Neural cell (in vitro differentiated cells): ENCODE results near the gene CACNA2D1. TPM values are rescaled to one million over a fixed set of nuclear protein-coding genes. Genes with fewer than 3 reads are reported as not detected.

ENCODE experiments used
- H2AFZ ChIP-seq: fragments of 200-600, 300-800 bp; sonication (generic), shearing (Covaris generic); 2 replicates; pipeline ENCODE4 v1.6.0; 2014; ENCODE audit warnings: low read depth, mild to moderate bottlenecking, antibody characterized with exemption, low read length, moderate library complexity
- H3F3A ChIP-seq: fragments of 200-600 bp; shearing (Covaris generic); 2 replicates; pipeline ENCODE4 v1.6.1; 2016; ENCODE audit warnings: mild to moderate bottlenecking, moderate library complexity, mixed read lengths, antibody characterized with exemption, low read length; ENCODE audit not compliant: insufficient read depth, poor library complexity, severe bottlenecking
- H3K27ac ChIP-seq: fragments of 200-600, 300-800 bp; sonication (generic), shearing (Covaris generic); 2 replicates; pipeline ENCODE4 v1.5.1; 2014; ENCODE audit warnings: mild to moderate bottlenecking, low read length, moderate library complexity
- H3K27me3 ChIP-seq: fragments of 300-800, 200-600 bp; sonication (generic), shearing (Covaris generic); 2 replicates; pipeline ENCODE4 v1.6.0; 2014; ENCODE audit warnings: mild to moderate bottlenecking, low read depth, low read length, moderate library complexity; ENCODE audit not compliant: insufficient read depth
- H3K36me3 ChIP-seq: fragments of 300-800, 200-600 bp; sonication (generic), shearing (Covaris generic); 2 replicates; pipeline ENCODE4 v1.5.1; 2014; ENCODE audit warnings: mild to moderate bottlenecking, antibody characterized with exemption, low read length, moderate library complexity; ENCODE audit not compliant: insufficient read depth
- H3K4me2 ChIP-seq: fragments of 300-800, 200-600 bp; sonication (generic), shearing (Covaris generic); 2 replicates; pipeline ENCODE4 v1.6.0; 2014; ENCODE audit warnings: mild to moderate bottlenecking, low read length
- H3K4me3 ChIP-seq: fragments of 300-800, 200-600 bp; sonication (generic), shearing (Covaris generic); 2 replicates; pipeline ENCODE4 v1.5.1; 2014; ENCODE audit warnings: mild to moderate bottlenecking, low read length, moderate library complexity
- H3K79me2 ChIP-seq: fragments of 200-600 bp; shearing (Covaris generic); replicated peaks from 2 replicates; pipeline ENCODE4 v1.6.0; 2014; ENCODE audit warnings: mild to moderate bottlenecking, low read length, moderate library complexity; ENCODE audit not compliant: insufficient read depth
- H3K9ac ChIP-seq: fragments of 300-800, 200-600 bp; sonication (generic), shearing (Covaris generic); 2 replicates; pipeline ENCODE4 v1.6.1; 2016; ENCODE audit warnings: mild to moderate bottlenecking, low read length, mixed read lengths
- H3K9me2 ChIP-seq: fragments of 200-600 bp; shearing (Covaris generic); 2 replicates; pipeline ENCODE4 v1.6.1; 2016; ENCODE audit warnings: mild to moderate bottlenecking, low read length, mixed read lengths; ENCODE audit not compliant: insufficient read depth
- H3K9me3 ChIP-seq: fragments of 200-600, 300-800 bp; sonication (generic), shearing (Covaris generic); 2 replicates; pipeline ENCODE4 v1.6.1; 2016; ENCODE audit warnings: mild to moderate bottlenecking, mixed run types, low read length, moderate library complexity, mixed read lengths
- H4K20me1 ChIP-seq: fragments of 200-600 bp; shearing (Covaris generic); 2 replicates; pipeline ENCODE4 v1.6.1; 2016; ENCODE audit warnings: mild to moderate bottlenecking, mixed run types; ENCODE audit not compliant: insufficient read depth
- CTCF ChIP-seq: fragments of 450-650 bp; IDR thresholded peaks from 2 replicates; pipeline ENCODE4 v1.5.1; 2014; ENCODE audit warnings: antibody characterized with exemption, mild to moderate bottlenecking, moderate library complexity; ENCODE audit not compliant: poor library complexity, severe bottlenecking
- EP300 ChIP-seq: fragments of 450-650 bp; conservative IDR thresholded peaks from 2 replicates; pipeline ENCODE4 v1.6.1; 2014; ENCODE audit warnings: antibody characterized with exemption, mild to moderate bottlenecking, moderate library complexity; ENCODE audit not compliant: poor library complexity, severe bottlenecking
- EZH2 ChIP-seq: fragments of 200-600, 300-800 bp; shearing (Covaris generic), sonication (generic); IDR thresholded peaks from 2 replicates; pipeline ENCODE4 v1.6.1; 2014; ENCODE audit warnings: antibody characterized with exemption, low read length, borderline replicate concordance, mild to moderate bottlenecking; ENCODE audit not compliant: insufficient read depth, poor library complexity, severe bottlenecking
- MXI1 ChIP-seq: fragments of 450-650 bp; conservative IDR thresholded peaks from 2 replicates; pipeline ENCODE4 v1.6.1; 2014; ENCODE audit warnings: antibody characterized with exemption, mild to moderate bottlenecking; ENCODE audit not compliant: poor library complexity, severe bottlenecking
- POLR2AphosphoS5 ChIP-seq: IDR thresholded peaks from 2 replicates; pipeline ENCODE4 v1.6.1; 2012
- RAD21 ChIP-seq: fragments of 450-650 bp; conservative IDR thresholded peaks from 2 replicates; pipeline ENCODE4 v1.6.1; 2014; ENCODE audit warnings: antibody characterized with exemption, mild to moderate bottlenecking, moderate library complexity
- SMC3 ChIP-seq: fragments of 450-650 bp; conservative IDR thresholded peaks from 2 replicates; pipeline ENCODE4 v1.6.1; 2014; ENCODE audit warnings: antibody characterized with exemption, mild to moderate bottlenecking, moderate library complexity; ENCODE audit not compliant: poor library complexity
- TAF1 ChIP-seq: IDR thresholded peaks from 2 replicates; pipeline ENCODE4 v1.6.1; 2012; ENCODE audit warnings: low read depth
- polyA plus RNA-seq: library from polyadenylated mRNA; depleted of rRNA; stranded (reverse); fragments of >200 nt; gene quantifications from 2 replicates; pipeline ENCODE4 v1.2.3, GENCODE V29; 2014
- TF ChIP-seq, protein P1 (sequence below): IDR thresholded peaks from 2 replicates; pipeline ENCODE4 v1.6.1; 2012; ENCODE audit warnings: borderline replicate concordance

Gene CACNA2D1
- polyA plus RNA-seq, 1 donor from 2014 or later = 7.0 TPM

- peaks cover 3% of the 10 kb centered on the region for H3K9me3 ChIP-seq
- H3K9me2 ChIP-seq = no peaks in the 10 kb centered on the region
Observed at GRCh38 chr7:82294382-82294784, 149.2 kb downstream of the CACNA2D1 start.

GRCh38 chr7:82293467-82293866 is 150.1 kb downstream of the CACNA2D1 start:
- H3K27ac ChIP-seq = no peak overlapping the region

More at GRCh38 chr7:82294382-82294784, 149.2 kb downstream of the CACNA2D1 start:
- Histone ChIP-seq H3K79me2 (no peaks in the 10 kb centered on the region), H3K4me2 (no peak overlapping the region), H3F3A (no peaks in the 10 kb centered on the region), H3K27ac (no peak overlapping the region), H3K9ac (no peak overlapping the region), H3K36me3 (no peaks in the 10 kb centered on the region), H2AFZ (no peak overlapping the region), H4K20me1 (no peaks in the 10 kb centered on the region), H3K4me3 (no peak overlapping the region), H3K27me3 (no peaks in the 10 kb centered on the region)
- no peak for TF ChIP-seq MXI1
- no peak for TF ChIP-seq POLR2AphosphoS5
- no peak for TF ChIP-seq TAF1
- TF ChIP-seq EZH2 = no peak
- no peak for TF ChIP-seq SMC3
- TF ChIP-seq, protein P1, sequence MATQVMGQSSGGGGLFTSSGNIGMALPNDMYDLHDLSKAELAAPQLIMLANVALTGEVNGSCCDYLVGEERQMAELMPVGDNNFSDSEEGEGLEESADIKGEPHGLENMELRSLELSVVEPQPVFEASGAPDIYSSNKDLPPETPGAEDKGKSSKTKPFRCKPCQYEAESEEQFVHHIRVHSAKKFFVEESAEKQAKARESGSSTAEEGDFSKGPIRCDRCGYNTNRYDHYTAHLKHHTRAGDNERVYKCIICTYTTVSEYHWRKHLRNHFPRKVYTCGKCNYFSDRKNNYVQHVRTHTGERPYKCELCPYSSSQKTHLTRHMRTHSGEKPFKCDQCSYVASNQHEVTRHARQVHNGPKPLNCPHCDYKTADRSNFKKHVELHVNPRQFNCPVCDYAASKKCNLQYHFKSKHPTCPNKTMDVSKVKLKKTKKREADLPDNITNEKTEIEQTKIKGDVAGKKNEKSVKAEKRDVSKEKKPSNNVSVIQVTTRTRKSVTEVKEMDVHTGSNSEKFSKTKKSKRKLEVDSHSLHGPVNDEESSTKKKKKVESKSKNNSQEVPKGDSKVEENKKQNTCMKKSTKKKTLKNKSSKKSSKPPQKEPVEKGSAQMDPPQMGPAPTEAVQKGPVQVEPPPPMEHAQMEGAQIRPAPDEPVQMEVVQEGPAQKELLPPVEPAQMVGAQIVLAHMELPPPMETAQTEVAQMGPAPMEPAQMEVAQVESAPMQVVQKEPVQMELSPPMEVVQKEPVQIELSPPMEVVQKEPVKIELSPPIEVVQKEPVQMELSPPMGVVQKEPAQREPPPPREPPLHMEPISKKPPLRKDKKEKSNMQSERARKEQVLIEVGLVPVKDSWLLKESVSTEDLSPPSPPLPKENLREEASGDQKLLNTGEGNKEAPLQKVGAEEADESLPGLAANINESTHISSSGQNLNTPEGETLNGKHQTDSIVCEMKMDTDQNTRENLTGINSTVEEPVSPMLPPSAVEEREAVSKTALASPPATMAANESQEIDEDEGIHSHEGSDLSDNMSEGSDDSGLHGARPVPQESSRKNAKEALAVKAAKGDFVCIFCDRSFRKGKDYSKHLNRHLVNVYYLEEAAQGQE = no peak
- TF ChIP-seq EP300 = no peak

More at GRCh38 chr7:82293467-82293866, 150.1 kb downstream of the CACNA2D1 start:
- Histone ChIP-seq H3K27me3 (no peaks in the 10 kb centered on the region), H3F3A (no peaks in the 10 kb centered on the region), H4K20me1 (no peaks in the 10 kb centered on the region), H3K9me3 (peaks cover 3% of the 10 kb centered on the region), H3K36me3 (no peaks in the 10 kb centered on the region), H3K9ac (no peak overlapping the region), H2AFZ (no peak overlapping the region), H3K4me2 (no peak overlapping the region), H3K4me3 (no peak overlapping the region), H3K79me2 (no peaks in the 10 kb centered on the region), H3K9me2 (no peaks in the 10 kb centered on the region)
- TF ChIP-seq, protein P1 = no peak
- no peak for TF ChIP-seq SMC3
- no peak for TF ChIP-seq RAD21
- TF ChIP-seq POLR2AphosphoS5 = no peak
- no peak for TF ChIP-seq CTCF
- TF ChIP-seq MXI1 = no peak
- no peak for TF ChIP-seq TAF1
- no peak for TF ChIP-seq EP300
- TF ChIP-seq EZH2 = no peak
